K562 (cell line): ENCODE data around the gene ZBTB9. TPM values are rescaled to one million over a fixed set of nuclear protein-coding genes. Genes with fewer than 3 reads are reported as not detected.

Experiments used
- BRD4 ChIP-seq: fragments of 200-600 bp; sonication (generic); IDR thresholded peaks from 2 replicates; pipeline ENCODE4 v1.6.1; 2017; ENCODE audit warnings: inconsistent platforms
- ELF1 ChIP-seq: fragments of 200-800 bp; sonication (Bioruptor generic); IDR thresholded peaks from 2 replicates; pipeline ENCODE4 v1.6.1; 2016; ENCODE audit warnings: missing genetic modification characterization, missing compliant biosample characterization
- GATAD2A ChIP-seq: fragments of 450-650 bp; IDR thresholded peaks from 2 replicates; pipeline ENCODE4 v1.6.1; 2017
- HNRNPUL1 ChIP-seq: fragments of 200-400 bp; formaldehyde crosslinking; IDR thresholded peaks from 2 replicates; pipeline ENCODE4 v1.6.1; 2017; ENCODE audit warnings: low read length
- MCM2 ChIP-seq: fragments of 450-650 bp; IDR thresholded peaks from 2 replicates; pipeline ENCODE4 v1.6.1; 2017; ENCODE audit warnings: low read depth, mild to moderate bottlenecking
- NR2C1 ChIP-seq, 2 experiments: fragments of 450-650 bp; IDR thresholded peaks; 2 replicates each; pipeline ENCODE4 v1.6.1; 2017; ENCODE audit warnings: mild to moderate bottlenecking in 2 of 2, antibody characterized with exemption in 1 of 2, inconsistent platforms in 1 of 2, missing compliant biosample characterization in 1 of 2, missing genetic modification characterization in 1 of 2
- PRMT5 ChIP-seq: sonication (generic); formaldehyde crosslinking; IDR thresholded peaks from 2 replicates; pipeline ENCODE4 v1.5.0; 2020; ENCODE audit warnings: missing genetic modification reagents
- RBFOX2 ChIP-seq: fragments of 200-400 bp; formaldehyde crosslinking; IDR thresholded peaks from 2 replicates; pipeline ENCODE4 v1.6.1; 2017; ENCODE audit warnings: low read depth, mild to moderate bottlenecking, low read length, moderate library complexity
- SAP30 ChIP-seq: fragments of 200-600 bp; sonication (generic); IDR thresholded peaks from 2 replicates; pipeline ENCODE4 v1.6.1; 2012; ENCODE audit warnings: borderline replicate concordance, low read depth, mild to moderate bottlenecking, moderate library complexity, low read length, control low read depth, inconsistent platforms; ENCODE audit not compliant: insufficient read depth, poor library complexity, severe bottlenecking
- TAF1 ChIP-seq: IDR thresholded peaks from 2 replicates; pipeline ENCODE4 v1.6.1; 2011; ENCODE audit warnings: mild to moderate bottlenecking, low read length, moderate library complexity; ENCODE audit not compliant: insufficient read depth, control insufficient read depth, severe bottlenecking; ENCODE audit errors: extremely low read depth
- TAF9B ChIP-seq: fragments of 450-650 bp; IDR thresholded peaks from 2 replicates; pipeline ENCODE4 v1.6.1; 2018; ENCODE audit warnings: mild to moderate bottlenecking; ENCODE audit not compliant: partially characterized antibody
- TCFL5 ChIP-seq: fragments of 250-450 bp; sonication (Bioruptor Pico); conservative IDR thresholded peaks from 2 replicates; pipeline ENCODE4 v1.6.1; 2021; ENCODE audit warnings: mild to moderate bottlenecking, moderate library complexity, matching md5 sums
- THAP7 ChIP-seq: fragments of 250-450 bp; sonication (Bioruptor Pico); IDR thresholded peaks from 2 replicates; pipeline ENCODE4 v1.5.0; 2021
- THRA ChIP-seq: fragments of 450-650 bp; IDR thresholded peaks from 2 replicates; pipeline ENCODE4 v1.6.1; 2017; ENCODE audit warnings: mild to moderate bottlenecking, moderate library complexity
- TRIM25 ChIP-seq: fragments of 450-650 bp; IDR thresholded peaks from 2 replicates; pipeline ENCODE4 v1.7.0; 2016; ENCODE audit warnings: borderline replicate concordance
- ZMIZ1 ChIP-seq, 2 experiments: fragments of 150-350 bp in 1 of 2; IDR thresholded peaks; 2 replicates each; pipeline ENCODE4 v1.6.1; 2012 to 2016; ENCODE audit warnings: low read depth in 2 of 2, low read length in 2 of 2, mild to moderate bottlenecking in 1 of 2, moderate library complexity in 1 of 2
- ZNF146 ChIP-seq: IDR thresholded peaks from one replicate; pipeline ENCODE4 v1.6.1; 2018; ENCODE audit warnings: missing compliant biosample characterization; ENCODE audit not compliant: unreplicated experiment
- ZNF444 ChIP-seq: fragments of 250-450 bp; sonication (Bioruptor Pico); IDR thresholded peaks from 2 replicates; pipeline ENCODE4 v1.4.0; 2020; ENCODE audit warnings: mild to moderate bottlenecking, moderate library complexity
- ZNF589 ChIP-seq: fragments of 200-800 bp; sonication (Bioruptor generic); IDR thresholded peaks from 2 replicates; pipeline ENCODE4 v1.6.1; 2016; ENCODE audit warnings: low read depth, missing genetic modification characterization, missing compliant biosample characterization
- ZNF644 ChIP-seq: fragments of 200-800 bp; sonication (Bioruptor generic); IDR thresholded peaks from 2 replicates; pipeline ENCODE4 v1.6.1; 2016; ENCODE audit warnings: low read depth, missing genetic modification characterization, missing compliant biosample characterization
- ZNF717 ChIP-seq: fragments of 250-450 bp; sonication (Bioruptor Pico); IDR thresholded peaks from 2 replicates; pipeline ENCODE4 v1.5.0; 2021
- polyA plus RNA-seq, 8 experiments: library from polyadenylated mRNA; depleted of rRNA in 4 of 8; stranded (reverse) in 5 of 8; unstranded in 3 of 8; fragments of >200 nt; fragmentation: Nextera tagmentation in 2 of 8; fragmentation: Illumina TruSeq in 1 of 8; extraction: Ambion mirVana in 2 of 8; extraction: Trizol in 1 of 8; gene quantifications; 2 replicates each; pipeline versions ENCODE4 v1.2.1 to v1.2.3, GENCODE V29; 2011 to 2014; ENCODE audit warnings: inconsistent platforms in 1 of 8, missing spikeins in 1 of 8
- total RNA-seq, 7 experiments: library from RNA; depleted of rRNA in 6 of 7; stranded (reverse); fragments of >200 nt in 6 of 7; fragmentation: Illumina TruSeq in 2 of 7; extraction: Trizol in 2 of 7; gene quantifications; 2 replicates each; pipeline versions ENCODE4 v1.2.1 to v1.2.3, GENCODE V29; 2011 to 2021; ENCODE audit warnings: low replicate concordance in 1 of 7

ZBTB9 gene
- total and polyA plus RNA-seq, 9 of the 15 experiments (the other 6 are each of a cell fraction or from before 2014, with no cell fraction given) = 1.9 to 19.5 (median 10.4) TPM

- TF ChIP-seq TCFL5 (CRISPR knock-in tag) (no peak), ZNF589 (CRISPR knock-in tag) (no peak), ZNF644 (tag) (no peak), THAP7 (no peak), TRIM25 (no peak), MCM2 (no peak), TAF1 (no peak), ZNF717 (no peak), SAP30 (no peak), THRA (no peak), PRMT5 (CRISPR knock-in tag) (no peak), ELF1 (tag) (no peak), ZNF146 (no peak), GATAD2A (no peak), NR2C1 (IDR thresholded peaks at IDR 0.05) (no peak), NR2C1 (tag; IDR thresholded peaks at IDR 0.05) (no peak), TAF9B (no peak), BRD4 (no peak), RBFOX2 (no peak), ZNF444 (CRISPR knock-in tag) (no peak), ZMIZ1 (IDR thresholded peaks at IDR 0.05; ENCODE audit: low read depth in 2 of 2, low read length in 2 of 2) (no peak), HNRNPUL1 (no peak)
Measured at GRCh38 chr6:33412140-33413009, 42.0 kb upstream of the ZBTB9 start (continued).
